ACC112 (cell line): ENCODE data around the gene CDC25C.
A peak's percentile ranks its signal among the peaks of the same experiment; 100 is the strongest.
"Not testable (repeated sequence)": the region's sequence is repeated elsewhere in the genome, so short reads cannot be mapped to it uniquely, and the experiment has no call there.

Experiments used
- H2AFZ ChIP-seq: fragments of 200-600 bp; sonication (generic); one replicate; pipeline ENCODE4 v1.6.0; 2017; ENCODE audit warnings: antibody characterized with exemption, low read length; ENCODE audit not compliant: unreplicated experiment
- H3K27ac ChIP-seq: fragments of 200-600 bp; sonication (generic); 2 replicates; pipeline ENCODE4 v1.5.1; 2014; ENCODE audit warnings: low read depth, mild to moderate bottlenecking, antibody characterized with exemption, low read length, moderate library complexity
- H3K27me3 ChIP-seq: fragments of 200-600 bp; sonication (generic); 2 replicates; pipeline ENCODE4 v1.6.1; 2014; ENCODE audit warnings: mild to moderate bottlenecking, antibody characterized with exemption, low read length, moderate library complexity, mixed read lengths; ENCODE audit not compliant: insufficient read depth
- H3K36me3 ChIP-seq: fragments of 200-600 bp; sonication (generic); 2 replicates; pipeline ENCODE4 v1.6.1; 2016; ENCODE audit warnings: mild to moderate bottlenecking, antibody characterized with exemption, low read length, moderate library complexity, mixed read lengths; ENCODE audit not compliant: insufficient read depth
- H3K4me1 ChIP-seq: fragments of 200-600 bp; sonication (generic); one replicate; pipeline ENCODE4 v1.6.1; 2016; ENCODE audit warnings: low read length, mixed read lengths; ENCODE audit not compliant: insufficient read depth, unreplicated experiment, control insufficient read depth
- H3K4me3 ChIP-seq: fragments of 200-600 bp; sonication (generic); 2 replicates; pipeline ENCODE4 v1.5.1; 2014; ENCODE audit warnings: mild to moderate bottlenecking, low read depth, low read length
- H3K79me2 ChIP-seq: fragments of 200-600 bp; sonication (generic); one replicate; pipeline ENCODE4 v1.6.0; 2016; ENCODE audit warnings: low read length; ENCODE audit not compliant: control insufficient read depth, unreplicated experiment, insufficient read depth

Gene CDC25C

GRCh38 chr5:138330813-138331448 is 673 bp downstream of the CDC25C start:
- H2AFZ ChIP-seq = peak overlapping the region; percentile 97
- H3K27me3 ChIP-seq = no peaks in the 10 kb centered on the region
- H3K27ac ChIP-seq = peak overlapping the region; percentile 73

DNA sequence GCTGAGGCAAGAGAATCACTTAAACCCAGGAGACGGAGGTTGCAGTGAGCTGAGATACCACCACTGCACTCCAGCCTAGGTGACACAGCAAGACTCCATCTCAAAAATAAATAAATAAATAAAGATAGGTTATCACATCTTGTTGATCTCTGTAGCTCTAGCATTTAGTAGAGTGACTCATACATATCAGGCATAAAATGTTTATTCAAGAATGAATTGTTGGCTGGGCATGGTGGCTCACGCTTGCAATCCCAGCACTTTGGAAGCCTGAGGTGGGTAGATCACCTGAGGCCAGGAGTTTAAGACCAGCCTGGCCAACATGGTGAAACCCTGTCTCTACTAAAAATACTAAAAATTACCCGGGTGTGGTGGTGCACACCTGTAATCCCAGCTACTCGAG is 13.4 kb downstream of the CDC25C start:
- H2AFZ ChIP-seq, H3K27me3 ChIP-seq, H3K79me2 ChIP-seq, H3K36me3 ChIP-seq, H3K4me1 ChIP-seq, H3K4me3 ChIP-seq, H3K27ac ChIP-seq: not testable (repeated sequence)

More at GRCh38 chr5:138330813-138331448, 673 bp downstream of the CDC25C start:
- H3K4me3 ChIP-seq = peak overlapping the region; percentile 97
- no peaks in the 10 kb centered on the region for H3K36me3 ChIP-seq
- H3K4me1 ChIP-seq = peaks cover 16% of the 10 kb centered on the region
- H3K79me2 ChIP-seq = peaks cover 16% of the 10 kb centered on the region

DNA sequence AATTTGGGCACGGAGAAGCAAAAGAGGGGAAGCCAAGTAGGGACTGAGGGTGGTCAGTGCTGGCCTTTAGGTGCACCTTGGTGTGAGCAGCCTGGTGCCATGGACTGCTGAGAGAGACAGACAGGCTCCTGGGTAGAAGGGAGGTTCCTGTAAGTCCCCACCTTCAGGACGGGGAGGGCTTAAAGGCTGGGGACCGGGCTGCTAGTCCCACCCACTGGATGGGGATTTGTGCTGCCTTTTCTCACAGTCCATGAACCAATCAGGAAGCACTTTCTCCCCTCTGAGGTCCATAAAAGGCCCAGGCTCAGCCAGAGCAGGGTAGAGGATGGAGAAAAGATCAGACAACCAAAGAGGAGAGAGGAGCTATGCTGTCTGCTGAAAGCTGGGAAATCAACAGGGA is 15.2 kb downstream of the CDC25C start:
- H3K27ac ChIP-seq = no peak overlapping the region
- H3K27me3 ChIP-seq = no peaks in the 10 kb centered on the region
- H2AFZ ChIP-seq = no peak overlapping the region
- no peaks in the 10 kb centered on the region for H3K4me1 ChIP-seq
- H3K36me3 ChIP-seq = peaks cover 12% of the 10 kb centered on the region; the same call in 1 of the 2 replicates
- no peak overlapping the region for H3K4me3 ChIP-seq
- no peaks in the 10 kb centered on the region for H3K79me2 ChIP-seq

GRCh38 chr5:138315751-138316278 is 15.8 kb downstream of the CDC25C start:
- Histone ChIP-seq H3K4me1 (no peaks in the 10 kb centered on the region), H3K27ac (no peak overlapping the region), H3K36me3 (peaks cover 12% of the 10 kb centered on the region; the same call in 1 of the 2 replicates), H3K27me3 (no peaks in the 10 kb centered on the region), H3K79me2 (no peaks in the 10 kb centered on the region), H3K4me3 (no peak overlapping the region), H2AFZ (no peak overlapping the region)

DNA sequence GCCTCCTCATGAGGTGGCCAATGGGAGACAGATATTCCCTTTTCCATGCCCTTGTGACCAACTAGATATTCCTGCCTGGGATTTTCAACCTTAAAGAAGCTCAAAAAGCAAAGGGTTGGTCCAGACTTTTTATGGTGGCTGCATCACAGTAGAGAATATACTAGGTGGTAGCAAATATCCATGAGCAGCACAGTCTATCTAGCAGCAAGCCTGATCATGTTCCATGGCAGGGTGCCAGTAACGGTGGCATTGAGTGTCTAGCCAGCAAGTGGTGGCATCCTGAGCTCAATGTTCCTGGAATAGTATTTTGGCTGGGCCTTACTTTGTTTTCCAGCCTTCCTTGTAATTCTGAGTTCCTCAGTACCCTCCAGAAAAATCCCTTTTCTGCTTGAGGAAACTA is 25.8 kb downstream of the CDC25C start:
- no peak overlapping the region for H2AFZ ChIP-seq
- no peak overlapping the region for H3K4me3 ChIP-seq
- H3K79me2 ChIP-seq = no peaks in the 10 kb centered on the region
- H3K27me3 ChIP-seq = no peaks in the 10 kb centered on the region
- no peaks in the 10 kb centered on the region for H3K4me1 ChIP-seq
- H3K27ac ChIP-seq = no peak overlapping the region
- H3K36me3 ChIP-seq = no peaks in the 10 kb centered on the region

DNA sequence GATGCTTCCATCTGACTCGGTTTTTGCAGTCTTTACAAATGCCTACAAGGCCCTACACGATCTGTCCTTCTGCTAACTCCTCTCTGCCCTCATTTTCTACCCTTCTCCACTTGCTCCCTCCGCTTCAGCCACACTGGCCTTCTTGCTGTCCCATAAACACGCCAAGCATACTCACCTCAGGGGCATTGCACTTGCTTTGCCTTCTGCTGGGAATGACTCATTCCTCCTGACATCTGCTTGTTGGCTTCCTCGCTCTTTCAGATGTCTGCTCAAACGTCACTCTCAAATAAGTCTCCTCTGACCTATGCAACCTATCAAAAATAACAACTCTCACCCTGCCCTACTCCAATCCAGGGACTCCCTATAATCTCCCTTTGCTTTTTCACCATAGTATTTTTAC is 28.2 kb downstream of the CDC25C start:
- Histone ChIP-seq H3K4me3 (no peak overlapping the region), H2AFZ (no peak overlapping the region), H3K27ac (no peak overlapping the region), H3K27me3 (no peaks in the 10 kb centered on the region), H3K4me1 (no peaks in the 10 kb centered on the region), H3K79me2 (no peaks in the 10 kb centered on the region), H3K36me3 (no peaks in the 10 kb centered on the region)

DNA sequence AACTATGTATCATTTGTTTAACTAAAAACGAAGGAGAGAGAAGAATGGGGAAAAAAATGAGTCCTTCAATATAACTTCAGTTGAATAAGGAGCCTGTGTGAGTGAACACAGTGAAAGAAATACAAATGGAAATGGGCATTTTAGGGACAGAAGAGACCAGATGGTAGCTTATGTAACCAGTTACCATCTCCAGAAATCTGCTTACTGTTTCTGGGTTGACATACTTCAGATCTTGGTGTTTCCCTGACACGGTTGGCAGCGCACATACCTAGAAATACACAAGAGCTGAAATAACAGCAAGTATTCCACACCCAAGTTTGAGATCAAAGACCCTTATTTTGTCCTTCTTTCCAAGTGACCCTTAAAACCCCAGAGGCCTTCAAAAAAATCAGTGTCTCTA is 42.3 kb downstream of the CDC25C start:
- H3K36me3 ChIP-seq = 0 out of 2 replicates have a peak, but pooled peaks cover 2% of the 10 kb centered on the region
- no peak overlapping the region for H3K27ac ChIP-seq
- H3K4me1 ChIP-seq = no peaks in the 10 kb centered on the region
- no peak overlapping the region for H3K4me3 ChIP-seq
- no peak overlapping the region for H2AFZ ChIP-seq
- H3K27me3 ChIP-seq = no peaks in the 10 kb centered on the region
- H3K79me2 ChIP-seq = no peaks in the 10 kb centered on the region

- Histone ChIP-seq H3K36me3 (0 out of 2 replicates have a peak, but pooled peaks cover 2% of the 10 kb centered on the region), H3K4me1 (no peaks in the 10 kb centered on the region), H2AFZ (no peak overlapping the region), H3K27me3 (no peaks in the 10 kb centered on the region), H3K4me3 (no peak overlapping the region), H3K79me2 (no peaks in the 10 kb centered on the region), H3K27ac (no peak overlapping the region)
These were observed 44.4 kb downstream of the CDC25C start for GRCh38 chr5:138287246-138287645.

- no peak overlapping the region for H2AFZ ChIP-seq
- H3K4me1 ChIP-seq = no peaks in the 10 kb centered on the region
- no peaks in the 10 kb centered on the region for H3K79me2 ChIP-seq
- no peak overlapping the region for H3K27ac ChIP-seq
- H3K4me3 ChIP-seq = no peak overlapping the region
- 0 out of 2 replicates have a peak, but pooled peaks cover 2% of the 10 kb centered on the region for H3K36me3 ChIP-seq
- no peaks in the 10 kb centered on the region for H3K27me3 ChIP-seq
These were observed 48.5 kb downstream of the CDC25C start for GRCh38 chr5:138282920-138283742.

DNA sequence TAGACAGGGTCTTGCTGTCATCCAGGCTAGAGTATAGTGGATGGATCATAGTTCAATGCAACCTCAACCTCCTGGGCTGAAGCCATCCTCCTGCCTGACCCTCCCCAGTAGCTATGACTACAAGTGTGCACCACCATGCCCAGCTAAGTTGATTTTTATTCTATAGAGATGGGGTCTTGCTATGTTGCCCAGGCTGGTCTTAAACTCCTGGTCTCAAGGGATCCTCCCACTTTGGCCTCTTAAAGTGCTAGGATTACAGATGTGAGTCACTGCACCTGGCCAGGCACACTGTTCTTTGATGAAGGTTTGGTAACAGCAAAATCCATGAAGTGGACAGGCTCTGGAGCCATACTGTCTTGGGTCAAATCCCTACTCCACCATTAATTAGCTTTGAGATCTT is 50.7 kb downstream of the CDC25C start:
- no peak overlapping the region for H3K27ac ChIP-seq
- H3K79me2 ChIP-seq = no peaks in the 10 kb centered on the region
- no peaks in the 10 kb centered on the region for H3K4me1 ChIP-seq
- 0 out of 2 replicates have a peak, but pooled peaks cover 2% of the 10 kb centered on the region for H3K36me3 ChIP-seq
- no peak overlapping the region for H2AFZ ChIP-seq
- no peak overlapping the region for H3K4me3 ChIP-seq
- no peaks in the 10 kb centered on the region for H3K27me3 ChIP-seq
